Ureter (tissue), 1 donor: ENCODE data around the gene NUCB1. TPM values are rescaled to one million over a fixed set of nuclear protein-coding genes. Genes with fewer than 3 reads are reported as not detected.
A peak's percentile ranks its signal among the peaks of the same experiment; 100 is the strongest.
"Not testable (repeated sequence)": the region's sequence is repeated elsewhere in the genome, so short reads cannot be mapped to it uniquely, and the experiment has no call there.

Experiments
- DNase-seq: peaks from one replicate; pipeline ENCODE4 v3.0.0-alpha.2; 2020; ENCODE audit warnings: low spot score
- total RNA-seq: library from RNA; stranded (reverse); gene quantifications from one replicate; pipeline ENCODE4 v1.2.4, GENCODE V29; 2023
- donor health status: DM: yes; HTN: yes; CAD: no.

The NUCB1 gene
- total RNA-seq, 1 donor from 2014 or later = 232 TPM

DNA sequence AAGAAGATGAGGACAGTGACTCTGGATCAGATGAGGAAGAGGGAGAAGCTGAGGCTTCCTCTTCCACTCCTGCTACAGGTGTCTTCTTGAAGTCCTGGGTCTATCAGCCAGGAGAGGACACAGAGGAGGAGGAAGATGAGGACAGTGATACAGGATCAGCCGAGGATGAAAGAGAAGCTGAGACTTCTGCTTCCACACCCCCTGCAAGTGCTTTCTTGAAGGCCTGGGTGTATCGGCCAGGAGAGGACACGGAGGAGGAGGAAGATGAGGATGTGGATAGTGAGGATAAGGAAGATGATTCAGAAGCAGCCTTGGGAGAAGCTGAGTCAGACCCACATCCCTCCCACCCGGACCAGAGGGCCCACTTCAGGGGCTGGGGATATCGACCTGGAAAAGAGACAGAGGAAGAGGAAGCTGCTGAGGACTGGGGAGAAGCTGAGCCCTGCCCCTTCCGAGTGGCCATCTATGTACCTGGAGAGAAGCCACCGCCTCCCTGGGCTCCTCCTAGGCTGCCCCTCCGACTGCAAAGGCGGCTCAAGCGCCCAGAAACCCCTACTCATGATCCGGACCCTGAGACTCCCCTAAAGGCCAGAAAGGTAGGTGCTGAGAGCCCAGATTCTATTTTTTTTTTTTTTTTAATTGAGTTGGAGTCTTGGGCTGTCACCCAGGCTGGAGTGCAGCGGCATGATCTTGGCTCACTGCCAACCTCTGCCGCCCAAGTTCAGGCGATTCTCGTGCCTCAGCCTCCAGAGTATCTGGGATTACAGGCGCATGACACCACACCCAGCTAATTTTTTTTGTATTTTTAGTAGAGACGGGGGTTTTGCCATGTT, 25.6 kb upstream of the NUCB1 start:
- no peak for DNase-seq

DNA sequence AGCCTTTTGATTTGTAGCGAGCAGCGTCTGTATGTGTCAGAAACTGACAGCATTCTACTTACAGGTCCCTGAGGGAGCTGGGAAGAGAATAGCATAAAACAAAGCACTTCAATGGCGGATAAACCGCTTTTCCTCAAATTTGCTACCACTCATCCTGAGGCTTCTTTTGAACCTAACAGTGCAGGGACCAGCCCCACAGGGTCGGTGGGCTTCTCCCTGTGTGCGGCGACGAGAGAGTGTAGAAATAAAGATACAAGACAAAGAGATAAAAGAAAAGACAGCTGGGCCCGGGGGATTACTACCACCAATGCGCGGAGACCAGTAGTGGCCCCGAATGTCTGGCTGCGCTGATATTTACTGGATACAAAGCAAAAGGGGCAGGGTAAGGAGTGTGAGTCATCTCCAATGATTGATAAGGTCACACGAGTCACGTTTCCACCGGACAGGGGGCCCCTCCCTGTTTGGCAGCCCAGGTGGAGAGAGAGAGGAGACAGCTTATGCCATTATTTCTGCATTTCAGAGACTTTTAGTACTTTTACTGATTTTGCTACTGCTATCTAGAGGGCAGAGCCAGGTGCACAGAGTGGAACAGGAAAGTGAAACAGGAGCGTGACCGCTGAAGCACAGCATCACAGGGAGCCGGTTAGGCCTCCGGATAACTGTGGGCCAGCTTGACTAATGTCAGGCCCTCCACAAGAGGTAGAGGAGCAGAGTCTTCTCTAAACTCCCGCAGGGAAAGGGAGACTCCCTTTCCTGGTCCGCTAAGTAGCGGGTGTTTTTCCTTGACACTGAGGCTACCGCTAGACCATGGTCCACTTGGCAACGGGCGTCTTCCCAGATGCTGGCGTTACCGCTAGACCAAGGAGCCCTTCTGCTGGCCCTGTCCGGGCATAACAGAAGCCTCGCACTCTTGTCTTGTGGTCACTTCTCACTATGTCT, 23.8 kb upstream of the NUCB1 start:
- DNase-seq = not testable (repeated sequence)

DNA sequence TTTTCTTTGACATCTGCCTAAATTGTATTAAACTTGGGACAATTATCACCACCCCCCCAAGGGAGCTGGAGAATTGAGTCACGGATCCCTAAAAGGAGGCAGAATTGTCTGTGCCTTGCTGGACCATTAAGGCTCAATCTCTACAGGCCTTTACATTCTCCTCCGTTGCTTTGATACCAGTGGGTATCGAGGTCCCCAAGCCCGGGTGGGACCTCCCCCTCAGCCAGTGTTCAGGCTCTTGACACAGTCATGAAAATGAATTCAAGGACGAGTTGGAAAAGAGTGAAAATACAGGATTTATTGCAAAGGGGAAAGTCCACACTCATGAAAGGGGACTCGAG, 22.3 kb upstream of the NUCB1 start:
- DNase-seq = no peak

DNA sequence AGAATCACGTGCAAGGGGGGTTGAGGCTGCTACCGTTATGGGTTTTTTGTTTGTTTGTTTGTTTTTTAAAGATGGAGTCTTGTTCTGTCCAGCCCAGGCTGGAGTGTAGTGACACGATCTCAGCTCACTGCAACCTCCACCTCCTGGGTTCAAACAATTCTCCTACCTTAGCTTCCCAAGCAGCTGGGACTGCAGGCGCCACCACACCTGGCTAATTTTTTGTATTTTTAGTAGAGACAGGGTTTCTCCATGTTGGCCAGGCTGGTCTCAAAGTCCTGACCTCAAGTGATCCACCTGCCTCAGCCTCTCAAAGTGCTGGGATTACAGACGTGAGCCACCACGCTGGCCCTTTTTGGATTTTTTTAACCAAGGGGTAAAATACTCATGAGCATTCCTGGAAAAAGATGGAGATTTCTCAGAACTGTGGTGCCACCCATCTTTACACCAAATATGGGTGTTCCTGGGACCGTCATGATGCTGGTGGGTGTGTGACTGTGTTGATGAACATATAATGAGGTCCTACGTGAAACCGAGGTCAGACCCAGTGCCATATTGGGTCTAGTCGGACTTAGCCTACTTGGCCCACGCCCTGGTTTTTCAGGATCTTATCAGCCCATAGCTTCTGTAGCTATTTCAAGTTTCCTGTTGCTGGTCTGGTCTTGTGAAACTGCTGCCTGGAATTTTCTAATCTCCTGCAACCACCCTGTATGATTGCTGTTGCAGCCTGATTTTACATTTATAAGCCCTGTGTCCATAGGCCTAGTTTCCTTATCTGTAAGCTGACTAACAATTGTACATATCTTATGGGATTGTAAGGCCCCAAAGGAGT, 21.7 kb upstream of the NUCB1 start:
- DNase-seq = no peak

DNA sequence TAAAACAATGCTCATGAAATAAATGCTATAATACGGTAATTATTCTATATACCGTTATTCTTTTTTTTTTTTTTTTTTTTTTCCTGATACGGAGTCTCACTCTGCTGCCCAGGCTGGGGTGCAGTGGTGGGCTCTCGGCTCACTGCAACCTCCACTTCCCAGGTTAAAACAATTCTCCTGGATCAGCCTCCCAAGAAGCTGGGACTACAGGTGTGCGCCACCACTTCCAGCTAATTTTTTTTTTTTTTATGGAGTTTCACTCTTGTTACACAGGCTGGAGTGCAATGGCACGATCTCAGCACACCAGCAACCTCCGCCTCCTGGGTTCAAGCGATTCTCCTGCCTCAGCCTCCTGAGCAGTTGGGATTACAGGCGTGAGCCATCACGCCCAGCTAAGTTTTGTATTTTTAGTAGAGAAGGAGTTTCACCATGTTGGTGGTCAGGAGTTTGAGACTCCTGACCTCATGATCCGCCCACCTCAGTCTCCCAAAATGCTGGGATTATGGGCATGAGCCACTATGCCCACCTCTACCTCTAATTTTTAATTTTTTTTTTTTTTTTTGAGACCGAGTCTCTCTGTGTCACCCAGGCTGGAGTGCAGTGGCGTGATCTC, 21.0 kb upstream of the NUCB1 start:
- DNase-seq = no peak

DNA sequence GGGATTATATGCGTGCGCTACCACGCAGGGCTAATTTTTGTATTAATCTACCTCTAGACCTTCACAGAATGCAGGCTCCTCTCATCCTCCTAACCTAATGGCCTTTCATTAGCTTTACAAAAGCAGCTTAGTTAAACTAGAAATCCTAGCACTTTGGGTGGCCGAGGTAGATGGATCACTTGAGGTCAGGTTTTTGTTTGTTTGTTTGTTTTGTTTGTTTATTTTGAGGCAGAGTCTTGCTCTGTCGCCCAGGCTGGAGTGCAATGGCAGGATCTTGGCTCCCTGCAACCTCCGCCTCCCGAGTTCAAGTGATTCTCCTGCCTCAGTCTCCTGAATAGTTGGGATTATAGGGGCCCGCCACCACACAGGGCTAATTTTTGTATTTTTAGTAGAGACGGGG, 20.4 kb upstream of the NUCB1 start:
- not testable (repeated sequence) for DNase-seq

DNA sequence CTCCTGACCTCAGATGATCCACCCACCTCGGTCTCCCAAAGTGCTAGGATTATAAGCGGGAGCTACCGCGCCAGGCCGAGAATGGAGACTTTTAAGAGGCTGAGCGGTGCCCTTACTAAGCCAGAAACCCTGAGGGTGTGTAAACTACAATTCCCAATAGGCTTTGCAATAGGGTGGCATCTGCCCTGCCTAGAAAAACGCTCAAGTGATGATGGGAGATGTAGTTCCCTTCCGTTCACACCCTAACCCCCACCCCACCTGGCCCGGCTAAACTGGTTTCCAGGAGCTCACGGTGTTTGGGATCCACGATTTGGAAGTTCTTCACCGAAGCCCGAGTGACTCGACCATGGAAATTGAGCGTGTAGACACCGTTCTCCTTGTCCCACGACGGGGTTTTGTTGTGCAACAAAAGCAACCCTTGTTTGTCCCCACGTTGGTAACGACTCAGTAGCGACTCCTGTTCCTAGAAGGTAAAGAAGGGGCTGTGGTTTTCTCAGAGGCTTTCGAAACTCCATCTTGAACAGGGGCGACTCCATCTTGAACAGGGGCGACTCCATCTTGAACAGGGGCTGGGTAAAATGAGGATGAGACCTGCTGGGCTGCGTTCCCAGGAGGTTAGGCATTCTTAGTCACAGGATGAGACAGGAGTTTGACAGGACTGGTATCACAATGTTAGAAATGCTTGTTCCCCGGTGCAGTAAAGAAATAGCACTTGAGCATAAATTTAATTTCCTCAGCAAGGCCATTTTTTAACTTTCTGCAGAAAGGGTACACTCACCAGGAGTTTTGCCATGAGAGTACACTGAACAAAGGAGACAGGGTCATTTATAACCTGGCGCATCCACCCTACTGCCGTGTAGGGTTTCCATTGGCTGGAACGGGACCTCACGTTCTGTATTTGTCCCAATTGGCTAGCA, 18.1 kb upstream of the NUCB1 start:
- no peak for DNase-seq

DNA sequence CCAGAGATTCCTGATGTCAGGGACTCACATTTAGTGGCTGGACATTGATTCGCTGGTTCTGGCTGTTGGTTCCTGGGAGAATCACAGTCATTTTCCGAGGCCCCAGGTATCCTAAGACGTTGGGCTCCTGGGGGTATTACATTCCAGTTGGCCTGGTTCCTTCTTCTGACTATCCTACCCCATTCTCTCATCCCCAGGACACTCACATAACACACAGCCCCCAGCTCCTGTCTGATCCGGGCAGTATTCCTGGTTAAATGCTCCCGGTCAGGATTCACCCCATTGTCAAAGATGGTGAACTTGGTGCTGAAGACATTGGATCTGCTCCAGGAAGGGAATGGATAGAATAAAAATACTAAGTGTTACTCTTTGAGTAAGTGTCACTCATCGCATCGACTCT, 16.4 kb upstream of the NUCB1 start:
- no peak for DNase-seq

DNA sequence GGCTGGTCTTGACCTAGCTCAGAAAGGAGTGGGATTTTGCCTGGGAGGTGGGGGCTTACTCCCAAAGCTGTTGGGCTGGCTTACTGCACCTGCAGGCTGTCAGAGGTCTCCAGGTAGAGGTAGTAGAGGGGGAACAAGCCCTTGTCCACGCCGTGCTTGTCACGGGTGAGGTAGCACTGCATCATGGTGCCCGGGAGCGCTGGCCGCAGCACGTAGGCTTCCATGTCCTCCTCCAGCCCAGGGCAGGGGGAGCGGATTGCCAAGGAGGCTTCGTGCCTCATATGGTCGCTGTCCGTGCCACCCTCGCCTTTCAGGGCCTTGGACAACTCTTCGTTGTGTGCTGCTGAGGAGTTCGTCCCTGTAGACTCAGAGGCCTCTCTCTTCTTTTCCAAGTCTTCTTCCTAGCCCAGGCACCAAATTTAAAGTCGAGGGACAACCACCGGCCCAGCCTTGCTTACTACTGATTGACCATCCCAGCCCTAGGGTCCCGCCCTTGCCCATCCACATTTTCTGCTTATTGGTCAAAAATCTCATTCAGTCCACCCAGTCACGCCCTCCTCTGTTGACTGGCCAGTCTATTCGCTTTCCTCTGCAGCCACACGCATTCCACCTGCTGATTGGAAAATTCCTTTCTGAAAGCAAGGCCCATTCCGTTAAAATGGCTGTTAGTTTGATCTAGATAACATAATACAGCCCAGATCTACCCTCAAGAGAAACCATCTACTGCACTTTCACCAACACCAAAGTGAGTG, 12.1 kb upstream of the NUCB1 start:
- DNase-seq = no peak

DNA sequence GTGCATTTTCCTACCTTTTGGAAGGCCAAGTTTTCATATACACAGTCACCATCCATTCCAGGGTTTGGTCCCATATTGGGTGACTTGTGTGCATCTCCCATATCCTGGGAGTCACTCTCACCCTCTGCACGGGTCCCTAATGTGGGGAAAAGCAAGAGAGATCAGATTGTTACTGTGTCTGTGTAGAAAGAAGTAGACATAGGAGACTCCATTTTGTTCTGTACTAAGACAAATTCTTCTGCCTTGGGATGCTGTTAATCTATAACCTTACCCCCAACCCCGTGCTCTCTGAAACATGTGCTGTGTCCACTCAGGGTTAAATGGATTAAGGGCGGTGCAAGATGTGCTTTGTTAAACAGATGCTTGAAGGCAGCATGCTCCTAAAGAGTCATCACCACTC, 10.6 kb upstream of the NUCB1 start:
- not testable (repeated sequence) for DNase-seq

DNA sequence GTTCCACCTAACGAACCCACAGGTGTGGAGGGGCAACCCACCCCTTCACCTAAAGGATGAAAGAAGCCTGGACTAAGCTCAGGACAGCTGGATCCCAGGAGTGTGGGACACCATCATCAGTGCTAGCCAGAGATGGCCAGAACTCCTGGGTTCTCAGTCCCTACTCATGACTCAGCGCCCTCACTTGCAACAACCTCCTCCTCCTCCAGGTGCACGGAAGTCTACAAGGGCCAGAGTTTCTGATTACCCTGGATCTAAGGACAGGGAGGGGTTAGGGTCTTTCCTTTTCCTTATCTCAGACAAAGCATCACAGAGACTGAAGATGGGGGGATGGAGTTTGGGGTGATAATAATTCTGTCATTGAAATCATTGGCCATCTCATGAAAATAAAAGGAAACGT, 9.6 kb upstream of the NUCB1 start:
- DNase-seq = no peak

DNA sequence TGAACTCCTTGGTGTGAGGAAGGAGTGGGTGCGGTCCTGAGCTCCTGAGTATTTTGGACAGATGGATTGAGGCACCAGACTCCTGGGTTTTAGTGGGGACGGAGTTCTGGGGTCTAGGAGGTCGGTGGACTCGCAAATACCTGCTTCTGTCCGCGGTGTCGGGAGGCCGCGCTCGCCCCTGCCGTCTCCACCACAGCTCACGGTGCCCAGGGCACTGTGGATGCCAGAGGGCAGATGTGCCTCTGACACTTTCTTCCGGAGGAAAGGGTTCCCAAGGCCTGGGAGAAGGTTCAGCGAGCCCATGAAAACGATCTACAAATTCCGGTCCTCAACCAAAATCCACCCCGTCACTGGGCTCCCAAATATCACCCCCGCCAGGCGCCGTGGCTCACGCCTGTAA, 4.9 kb upstream of the NUCB1 start:
- no peak for DNase-seq

DNA sequence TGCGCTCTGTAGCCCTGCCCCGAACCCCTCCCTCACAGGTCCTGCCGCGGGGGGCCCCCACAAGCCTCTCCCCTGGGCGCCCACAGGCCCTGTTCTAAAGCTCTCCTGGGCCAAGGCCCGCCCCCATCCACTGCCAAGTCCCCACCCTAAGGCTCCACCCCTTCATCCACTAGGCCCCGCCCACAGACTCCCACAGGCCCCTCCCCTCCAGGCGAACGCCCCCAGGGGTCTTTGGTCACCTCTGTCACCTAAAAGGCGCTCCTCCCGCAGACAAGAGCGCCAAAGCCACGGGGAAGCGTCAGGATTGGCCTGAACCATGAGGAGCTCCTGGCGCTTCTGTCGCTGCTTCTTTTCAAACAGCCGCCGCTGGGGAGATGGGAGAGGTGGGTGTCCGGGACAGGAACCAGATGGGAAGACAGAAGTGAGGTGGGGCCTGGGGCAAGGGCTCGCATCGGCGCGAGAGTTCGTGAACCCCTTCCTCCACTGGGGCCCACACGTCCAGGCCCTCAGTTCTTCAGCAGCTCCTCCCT, 3.9 kb upstream of the NUCB1 start:
- peak; percentile 77 for DNase-seq

DNA sequence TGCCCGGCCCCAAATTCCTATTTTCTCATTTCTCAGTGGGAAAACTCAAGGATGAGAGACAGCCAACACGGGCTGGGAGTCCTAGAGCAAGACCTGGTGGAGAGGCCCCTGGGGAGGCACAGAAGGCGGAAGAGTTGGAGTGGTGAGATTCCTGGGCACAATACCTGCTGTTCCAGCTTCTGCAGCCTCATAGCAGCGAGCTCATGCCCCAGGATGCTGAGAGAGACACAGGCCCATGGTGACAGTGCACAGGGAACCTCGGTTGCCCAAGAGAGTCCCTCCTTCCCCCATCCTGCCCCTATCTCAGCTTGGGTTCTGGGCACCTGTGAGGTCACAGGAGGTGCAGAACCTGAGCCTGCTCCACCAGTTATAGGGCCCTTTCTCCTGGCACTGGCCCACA, 2.9 kb upstream of the NUCB1 start:
- no peak for DNase-seq

DNA sequence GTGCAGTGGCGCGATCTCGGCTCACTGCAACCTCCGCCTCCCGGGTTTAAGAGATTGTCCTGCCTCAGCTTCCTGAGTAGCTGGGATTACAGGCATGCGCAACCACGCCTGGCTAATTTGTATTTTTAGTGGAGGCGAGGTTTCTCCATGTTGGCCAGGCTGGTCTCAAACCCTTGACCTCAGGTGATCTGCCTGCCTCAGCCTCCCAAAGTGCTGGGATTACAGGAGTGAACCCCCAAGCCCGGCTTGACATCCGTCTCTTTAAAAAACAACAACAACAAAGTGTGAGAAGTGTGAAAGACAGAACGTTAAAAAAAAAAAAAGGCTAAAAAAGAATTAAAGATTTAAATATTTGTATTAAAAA, 744 bp upstream of the NUCB1 start:
- not testable (repeated sequence) for DNase-seq

DNA sequence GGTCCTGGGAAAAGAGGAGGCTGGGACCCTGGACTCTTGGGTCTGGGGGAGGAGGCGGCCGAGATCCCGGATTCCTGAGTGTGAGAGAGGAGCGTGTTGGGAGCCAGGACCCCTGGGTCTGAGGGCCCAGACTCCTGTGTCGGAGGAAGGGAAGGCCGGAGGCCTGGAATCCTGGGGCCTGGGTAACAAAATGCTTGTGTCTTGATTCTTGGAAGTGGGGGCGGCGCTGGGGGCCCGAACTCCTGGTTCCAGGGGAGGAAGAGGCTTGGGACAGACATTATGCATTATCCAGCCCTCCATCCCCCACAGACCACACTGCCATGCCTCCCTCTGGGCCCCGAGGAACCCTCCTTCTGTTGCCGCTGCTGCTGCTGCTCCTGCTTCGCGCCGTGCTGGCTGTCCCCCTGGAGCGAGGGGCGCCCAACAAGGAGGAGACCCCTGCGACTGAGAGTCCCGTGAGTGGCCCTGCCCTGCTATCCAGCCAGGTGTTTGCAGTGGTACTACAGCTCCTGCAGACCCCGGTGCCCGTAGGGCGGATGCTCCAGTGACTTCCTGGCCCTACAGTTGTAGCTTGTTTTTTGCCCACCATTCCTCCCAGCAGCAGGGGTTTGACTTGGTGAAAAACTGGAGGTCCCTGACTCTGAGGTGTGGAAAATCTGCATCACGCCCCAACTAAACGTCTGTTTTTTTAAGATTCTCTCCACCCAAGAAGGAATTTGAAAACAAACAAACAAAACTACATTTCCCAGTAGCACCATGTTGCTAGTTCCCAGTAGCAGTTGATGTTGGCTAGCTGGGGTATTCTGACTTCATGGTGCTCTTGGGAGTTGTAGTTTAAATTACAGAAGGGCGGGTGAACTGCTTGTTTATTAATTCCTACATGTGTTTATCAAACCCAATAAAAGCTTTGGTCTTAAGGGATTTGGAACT, 630 bp downstream of the NUCB1 start:
- no peak for DNase-seq

DNA sequence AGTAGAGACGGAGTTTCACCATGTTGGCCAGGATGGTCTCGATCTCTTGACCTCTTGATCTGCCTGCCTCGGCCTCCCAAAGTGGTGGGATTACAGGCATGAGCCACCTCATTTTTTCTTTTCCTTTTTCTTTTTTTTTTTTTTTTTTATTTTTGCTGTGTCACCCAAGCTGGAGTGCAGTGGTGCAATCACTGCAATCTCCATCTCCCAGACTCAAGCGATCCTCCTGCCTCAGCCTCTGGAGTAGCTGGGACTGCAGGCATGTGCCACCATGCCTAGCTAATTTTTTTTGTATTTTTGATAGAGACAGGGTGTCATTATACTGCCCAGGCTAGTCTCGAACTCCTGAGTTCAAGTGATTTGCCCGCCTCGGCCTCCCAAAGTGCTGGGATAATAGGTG, 2.2 kb downstream of the NUCB1 start:
- DNase-seq = not testable (repeated sequence)

DNA sequence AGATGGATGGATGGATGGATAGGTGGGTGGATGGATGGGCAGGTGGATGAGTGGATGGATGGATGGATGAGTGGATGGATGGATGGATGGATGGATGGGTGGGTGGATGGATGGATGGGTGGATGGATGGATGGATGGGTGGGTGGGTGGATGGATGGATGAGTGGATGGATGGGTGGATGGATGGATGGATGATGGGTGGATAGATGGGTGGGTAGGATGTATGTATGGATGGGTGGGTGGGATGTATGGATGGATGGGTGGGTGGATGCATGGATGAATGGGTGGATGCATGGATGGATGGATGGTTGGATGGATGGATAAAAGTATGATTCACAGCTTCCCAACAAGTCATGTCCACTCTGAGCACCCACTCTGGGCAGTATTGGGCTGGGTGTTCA, 3.7 kb downstream of the NUCB1 start:
- DNase-seq = not testable (repeated sequence)
